SK-N-MC (cell line): ENCODE measurements around the gene CTBP2.

Experiments used
- DNase-seq: peaks from one replicate; pipeline ENCODE4 v3.0.0-alpha.2; 2011; ENCODE audit warnings: low read depth, low spot score
- H3K27ac ChIP-seq: fragments of 200-600 bp; sonication (generic); 2 replicates; pipeline ENCODE4 v1.5.1; 2016; ENCODE audit warnings: mixed run types
- H3K36me3 ChIP-seq: fragments of 200-600 bp; sonication (generic); 2 replicates; pipeline ENCODE4 v1.6.1; 2017; ENCODE audit warnings: antibody characterized with exemption, low read length, mixed read lengths; ENCODE audit not compliant: insufficient read depth
- H3K4me3 ChIP-seq: fragments of 200-600 bp; sonication (generic); 2 replicates; pipeline ENCODE4 v1.5.1; 2016
- H3K9ac ChIP-seq: fragments of 200-600 bp; sonication (generic); 2 replicates; pipeline ENCODE4 v1.8.0; 2017; ENCODE audit warnings: mixed run types, mixed read lengths; ENCODE audit not compliant: insufficient read length
- H3K9me3 ChIP-seq: fragments of 200-600 bp; sonication (generic); 2 replicates; pipeline ENCODE4 v1.6.1; 2017; ENCODE audit warnings: low read depth, mild to moderate bottlenecking, antibody characterized with exemption, low read length, moderate library complexity, mixed read lengths
- EZH2 ChIP-seq: fragments of 200-600 bp; sonication (generic); IDR thresholded peaks from one replicate; pipeline ENCODE4 v1.6.1; 2017; ENCODE audit warnings: antibody characterized with exemption
- FOXP2 ChIP-seq: optimal IDR thresholded peaks from 2 replicates; pipeline ENCODE3; 2011; ENCODE audit warnings: mild to moderate bottlenecking, moderate library complexity; ENCODE audit not compliant: insufficient read depth; ENCODE audit errors: extremely low read length, control extremely low read depth
- POLR2AphosphoS5 ChIP-seq: IDR thresholded peaks from 2 replicates; pipeline ENCODE4 v1.6.1; 2012; ENCODE audit warnings: mild to moderate bottlenecking, low read depth, low read length, borderline replicate concordance

The CTBP2 gene

DNA sequence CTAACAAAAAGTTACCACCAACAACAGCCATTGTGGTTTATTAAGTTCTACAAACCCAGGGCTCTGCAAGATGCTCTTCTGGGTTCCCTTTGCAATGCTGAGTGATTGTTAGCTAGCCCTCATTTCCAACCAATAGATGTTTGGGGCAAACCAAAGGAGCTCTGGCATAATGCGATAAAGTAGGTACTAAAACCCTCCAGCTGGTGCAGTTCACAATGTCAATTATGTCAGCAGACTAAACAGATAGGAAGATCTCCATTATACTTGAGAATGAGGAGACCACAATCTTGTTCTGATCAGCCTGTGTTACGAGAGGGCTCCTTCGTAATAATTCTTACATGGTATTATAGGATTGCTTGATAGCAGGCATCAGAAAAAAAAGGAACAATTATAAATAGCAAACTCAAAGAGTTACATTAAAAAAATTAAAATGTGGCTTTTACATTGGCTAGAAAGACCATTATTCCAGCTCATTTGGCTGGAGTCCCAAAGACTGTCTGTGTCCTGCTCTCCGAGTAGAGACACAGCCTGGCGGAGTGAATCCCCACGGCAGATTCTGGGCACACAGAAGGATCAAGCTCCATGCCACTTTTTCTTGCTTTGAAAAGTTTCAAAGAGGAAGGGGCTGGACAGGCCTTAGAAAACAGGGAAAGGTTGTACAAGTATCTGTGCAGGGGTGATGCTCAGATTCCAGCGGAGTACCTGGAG is 124.6 kb downstream of the CTBP2 start:
- no peak for TF ChIP-seq EZH2
- TF ChIP-seq FOXP2, result no peak
- no peak for TF ChIP-seq POLR2AphosphoS5
- no peak for DNase-seq
- 0 out of 2 replicates have a peak overlapping the region, but pooled peaks have one; percentile 13 for H3K27ac ChIP-seq
- no peak overlapping the region for H3K9ac ChIP-seq
- no peak overlapping the region for H3K4me3 ChIP-seq
- no peaks in the 10 kb centered on the region for H3K36me3 ChIP-seq
- no peaks in the 10 kb centered on the region for H3K9me3 ChIP-seq

GRCh38 chr10:125035136-125035535 is 125.2 kb downstream of the CTBP2 start:
- Histone ChIP-seq H3K9me3 (no peaks in the 10 kb centered on the region), H3K4me3 (no peak overlapping the region), H3K36me3 (no peaks in the 10 kb centered on the region), H3K9ac (no peak overlapping the region), H3K27ac (no peak overlapping the region)
- TF ChIP-seq EZH2, result no peak
- TF ChIP-seq POLR2AphosphoS5, result no peak
- no peak for TF ChIP-seq FOXP2
- no peak for DNase-seq

DNA sequence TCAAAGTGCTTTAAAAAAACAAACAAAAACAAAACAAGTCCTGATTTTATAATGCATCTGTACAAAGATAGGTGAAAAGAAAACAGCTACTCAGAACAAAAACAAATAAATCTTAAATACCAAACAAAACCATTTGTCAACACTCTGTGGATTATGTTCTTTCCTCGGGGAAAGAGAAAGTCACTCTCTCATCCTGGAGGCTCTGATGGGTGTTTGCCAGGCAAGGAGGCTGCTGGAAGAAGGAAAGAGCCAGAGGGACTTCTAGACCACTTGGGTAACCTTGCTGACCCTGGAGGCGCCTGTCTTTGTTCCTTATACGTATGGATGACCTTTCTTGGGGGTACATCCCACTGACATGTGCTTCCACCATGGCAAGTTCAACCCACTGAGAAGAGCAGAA is 125.7 kb downstream of the CTBP2 start:
- DNase-seq, result no peak
- H3K27ac ChIP-seq, result no peak overlapping the region
- no peaks in the 10 kb centered on the region for H3K9me3 ChIP-seq
- no peak overlapping the region for H3K9ac ChIP-seq
- no peaks in the 10 kb centered on the region for H3K36me3 ChIP-seq
- no peak overlapping the region for H3K4me3 ChIP-seq
- TF ChIP-seq EZH2 (no peak), FOXP2 (no peak), POLR2AphosphoS5 (no peak)

GRCh38 chr10:125033146-125033924 is 127.0 kb downstream of the CTBP2 start:
- H3K4me3 ChIP-seq, result no peak overlapping the region
- no peak for DNase-seq
- H3K27ac ChIP-seq, result no peak overlapping the region
- TF ChIP-seq FOXP2, result no peak
- no peaks in the 10 kb centered on the region for H3K9me3 ChIP-seq
- no peak overlapping the region for H3K9ac ChIP-seq
- no peaks in the 10 kb centered on the region for H3K36me3 ChIP-seq

DNA sequence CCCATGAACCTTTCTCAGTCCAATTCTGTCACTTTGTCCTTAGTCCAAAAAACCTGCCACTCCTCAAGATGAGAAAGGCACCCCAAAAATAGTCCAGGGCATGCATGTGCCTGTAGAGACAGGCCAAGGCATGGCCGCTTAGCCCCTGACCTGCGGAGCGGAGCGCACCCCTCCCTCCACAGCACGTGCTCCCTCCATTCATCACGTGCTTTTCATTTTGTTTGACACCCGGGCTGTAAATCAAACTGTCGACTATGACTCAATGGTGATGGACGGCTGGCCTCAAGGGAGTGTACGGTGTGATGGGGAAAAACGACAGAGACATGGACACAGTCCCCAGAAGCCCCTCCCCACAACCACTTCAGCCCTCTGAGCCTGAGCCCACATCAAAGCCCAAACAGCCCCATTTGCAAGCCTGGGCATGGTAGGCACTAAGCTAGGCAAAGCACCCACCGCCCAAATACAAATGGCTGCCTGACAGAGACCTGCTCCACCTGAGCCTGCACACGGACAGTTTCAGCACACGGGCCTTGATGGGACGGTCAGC is 127.8 kb downstream of the CTBP2 start:
- Histone ChIP-seq H3K4me3 (no peak overlapping the region), H3K9ac (no peak overlapping the region), H3K27ac (no peak overlapping the region), H3K36me3 (no peaks in the 10 kb centered on the region), H3K9me3 (no peaks in the 10 kb centered on the region)
- no peak for TF ChIP-seq POLR2AphosphoS5
- no peak for TF ChIP-seq EZH2
- DNase-seq, result no peak

GRCh38 chr10:125030567-125031197 is 129.7 kb downstream of the CTBP2 start:
- no peaks in the 10 kb centered on the region for H3K9me3 ChIP-seq
- no peak overlapping the region for H3K4me3 ChIP-seq
- H3K9ac ChIP-seq, result no peak overlapping the region
- no peaks in the 10 kb centered on the region for H3K36me3 ChIP-seq
- no peak overlapping the region for H3K27ac ChIP-seq
- no peak for TF ChIP-seq EZH2
- TF ChIP-seq POLR2AphosphoS5, result no peak
- no peak for TF ChIP-seq FOXP2
- no peak for DNase-seq

GRCh38 chr10:125029584-125030242 is 130.7 kb downstream of the CTBP2 start:
- no peaks in the 10 kb centered on the region for H3K36me3 ChIP-seq
- TF ChIP-seq EZH2, result no peak
- TF ChIP-seq FOXP2, result no peak
- no peak for TF ChIP-seq POLR2AphosphoS5
- no peak for DNase-seq
- no peak overlapping the region for H3K27ac ChIP-seq
- no peak overlapping the region for H3K4me3 ChIP-seq
- no peak overlapping the region for H3K9ac ChIP-seq
- H3K9me3 ChIP-seq, result no peaks in the 10 kb centered on the region
